A673 (cell line): Measurements from ENCODE around the gene TXNRD1. TPM values are rescaled to one million over a fixed set of nuclear protein-coding genes. Genes with fewer than 3 reads are reported as not detected.

ENCODE experiments used
- BruUV-seq: library from RNA; stranded (reverse); fragments of 400-500 nt; replicated peaks from 2 replicates; lab custom pipeline; 2021; lab: Mats Ljungman, UMichigan
- CTCF ChIA-PET: fragments of 300-600 bp; sonication (Branson Sonifier 250); formaldehyde crosslinking; loops from one replicate; lab custom pipeline; 2022; ENCODE audit warnings: antibody characterized with exemption; lab: Charles Lee
- POLR2A ChIA-PET: fragments of 300-600 bp; sonication (Branson Sonifier 250); formaldehyde crosslinking; loops from one replicate; lab custom pipeline; 2022; ENCODE audit warnings: antibody characterized with exemption; ENCODE audit not compliant: low non-redundant PET; lab: Charles Lee
- DNase-seq: peaks from one replicate; pipeline ENCODE4 v3.0.0-alpha.2; 2015; ENCODE audit warnings: low spot score
- H3K27ac ChIP-seq: fragments of 200-600 bp; sonication (generic); 2 replicates; pipeline ENCODE4 v1.5.1; 2016; ENCODE audit warnings: mixed run types, low read depth, mild to moderate bottlenecking, mixed read lengths, antibody characterized with exemption, low read length; ENCODE audit not compliant: poor library complexity, severe bottlenecking
- H3K27me3 ChIP-seq: fragments of 200-600 bp; sonication (generic); replicated peaks from 2 replicates; pipeline ENCODE4 v1.6.1; 2017; ENCODE audit warnings: mixed run types, low read depth, mild to moderate bottlenecking, mixed read lengths, antibody characterized with exemption, low read length; ENCODE audit not compliant: insufficient read depth, poor library complexity
- H3K36me3 ChIP-seq: fragments of 200-600 bp; sonication (generic); 2 replicates; pipeline ENCODE4 v1.6.1; 2016; ENCODE audit warnings: mixed run types, mild to moderate bottlenecking, mixed read lengths, antibody characterized with exemption, low read length; ENCODE audit not compliant: insufficient read depth, poor library complexity, severe bottlenecking
- H3K4me1 ChIP-seq: fragments of 200-600 bp; sonication (generic); 2 replicates; pipeline ENCODE4 v1.6.1; 2017; ENCODE audit warnings: mixed run types, mild to moderate bottlenecking, mixed read lengths, antibody characterized with exemption, low read length; ENCODE audit not compliant: insufficient read depth, poor library complexity, severe bottlenecking
- H3K4me3 ChIP-seq: fragments of 200-600 bp; sonication (generic); 2 replicates; pipeline ENCODE4 v1.5.1; 2016; ENCODE audit warnings: low read depth, mixed run types, mild to moderate bottlenecking, mixed read lengths, low read length; ENCODE audit not compliant: poor library complexity, severe bottlenecking
- H3K9me3 ChIP-seq: fragments of 200-600 bp; sonication (generic); 2 replicates; pipeline ENCODE4 v1.6.1; 2016; ENCODE audit warnings: mixed run types, low read depth, mild to moderate bottlenecking, mixed read lengths, antibody characterized with exemption, low read length; ENCODE audit not compliant: poor library complexity, severe bottlenecking
- CTCF ChIP-seq: fragments of 300-800, 200-600 bp; sonication (generic); conservative IDR thresholded peaks from 2 replicates; pipeline ENCODE4 v1.5.1; 2017; ENCODE audit warnings: low read depth, mild to moderate bottlenecking, antibody characterized with exemption, low read length, moderate library complexity, mixed read lengths
- EZH2 ChIP-seq: fragments of 200-600 bp; sonication (generic); IDR thresholded peaks from 2 replicates; pipeline ENCODE4 v1.6.1; 2017; ENCODE audit warnings: borderline replicate concordance, low read depth, mild to moderate bottlenecking, mixed read lengths, antibody characterized with exemption, low read length; ENCODE audit not compliant: poor library complexity, severe bottlenecking
- intact Hi-C: fragments of 100-400 bp; cut with micrococcal nuclease; formaldehyde crosslinking; loops from one replicate; pipeline ENCODE4 v1.10.0; 2022; ENCODE audit not compliant: unreplicated experiment
- total RNA-seq: library from RNA; stranded (reverse); gene quantifications from 2 replicates; pipeline ENCODE4 v1.2.3, GENCODE V29; 2021

TXNRD1 gene
- total RNA-seq, 1 experiment from 2014 or later: 226 TPM

- TF ChIP-seq CTCF (no peak), EZH2 (no peak)
- H3K9me3 ChIP-seq: no peaks in the 10 kb centered on the region
- no peak overlapping the region for H3K4me3 ChIP-seq
- intact Hi-C loops: no loop called here
- no peaks in the 10 kb centered on the region for H3K4me1 ChIP-seq
- no peaks in the 10 kb centered on the region for H3K27me3 ChIP-seq
- no TSS peak for BruUV-seq
- no peak overlapping the region for H3K27ac ChIP-seq
- no peak for DNase-seq
- ChIA-PET CTCF (no interaction called here), POLR2A (no interaction called here)
- no peaks in the 10 kb centered on the region for H3K36me3 ChIP-seq
Observed at GRCh38 chr12:104190641-104191176, 24.9 kb upstream of the TXNRD1 start.

GRCh38 chr12:104197264-104197663 lies 18.3 kb upstream of the TXNRD1 start:
- H3K36me3 ChIP-seq: no peaks in the 10 kb centered on the region
- H3K4me1 ChIP-seq: no peaks in the 10 kb centered on the region
- intact Hi-C loops: no loop called here
- no peak overlapping the region for H3K27ac ChIP-seq
- H3K9me3 ChIP-seq: peaks cover 8% of the 10 kb centered on the region
- DNase-seq: no peak
- ChIA-PET POLR2A (no interaction called here), CTCF (no interaction called here)
- no TSS peak for BruUV-seq
- H3K27me3 ChIP-seq: no peaks in the 10 kb centered on the region
- TF ChIP-seq CTCF (no peak), EZH2 (no peak)
- H3K4me3 ChIP-seq: no peak overlapping the region

- BruUV-seq: no TSS peak
- no peak overlapping the region for H3K4me3 ChIP-seq
- CTCF ChIA-PET: interaction anchor here (0.7 kb wide), 1 partner anchor 87 kb away, joined by 13 read pairs; no protein-coding TSS in a partner anchor
- H3K4me1 ChIP-seq: no peaks in the 10 kb centered on the region
- H3K27me3 ChIP-seq: no peaks in the 10 kb centered on the region
- no peak for TF ChIP-seq CTCF
- TF ChIP-seq EZH2: no peak
- intact Hi-C loops: loop anchor here (2.0 to 10.0 kb wide), 4 partner anchors 245 to 1185 kb away; no protein-coding TSS in a partner anchor
- no peak for DNase-seq
- POLR2A ChIA-PET: no interaction called here
- H3K27ac ChIP-seq: no peak overlapping the region
- peaks cover 8% of the 10 kb centered on the region for H3K9me3 ChIP-seq
- no peaks in the 10 kb centered on the region for H3K36me3 ChIP-seq
Observed at GRCh38 chr12:104199964-104200363, 15.6 kb upstream of the TXNRD1 start.
